SK-N-SH (cell line): ENCODE measurements around the gene ELMOD1. TPM values are rescaled to one million over a fixed set of nuclear protein-coding genes. Genes with fewer than 3 reads are reported as not detected.

Experiments
- CTCF ChIA-PET: fragments of 300-600, 350-600 bp; formaldehyde crosslinking; extraction: SDS; loops from one replicate; lab custom pipeline; 2021; lab: Yijun Ruan, JAX
- POLR2A ChIA-PET: fragments of 350-600 bp; sonication (Branson Sonifier 250); formaldehyde crosslinking; extraction: SDS; loops from one replicate; lab custom pipeline; 2020; ENCODE audit warnings: antibody characterized with exemption, inconsistent platforms; lab: Yijun Ruan, JAX
- DNase-seq: peaks from one replicate; pipeline ENCODE4 v3.0.0; 2012
- H2AFZ ChIP-seq: fragments of 200-600 bp; sonication (generic); 2 replicates; pipeline ENCODE4 v1.8.1; 2016; ENCODE audit warnings: antibody characterized with exemption, mild to moderate bottlenecking, low read depth
- H3F3A ChIP-seq: fragments of 200-600 bp; sonication (generic); replicated peaks from 2 replicates; pipeline ENCODE3; 2016; ENCODE audit warnings: antibody characterized with exemption, mild to moderate bottlenecking; ENCODE audit not compliant: insufficient read depth
- H3K27ac ChIP-seq, 2 experiments: fragments of 200-500 bp in 1 of 2; fragments of 200-600 bp in 1 of 2; sonication (Bioruptor generic) in 1 of 2; sonication (generic), shearing (Covaris generic) in 1 of 2; 2 replicates each; pipeline versions ENCODE4 v1.5.1 to v1.6.1; 2014 to 2016; ENCODE audit warnings: low read depth in 2 of 2, inconsistent platforms in 1 of 2, low read length in 1 of 2, mild to moderate bottlenecking in 1 of 2, mixed read lengths in 1 of 2
- H3K27me3 ChIP-seq: fragments of 200-600 bp; sonication (generic), shearing (Covaris generic); 2 replicates; pipeline ENCODE4 v1.6.1; 2016; ENCODE audit warnings: mixed run types; ENCODE audit not compliant: insufficient read depth
- H3K36me3 ChIP-seq, 2 experiments: fragments of 200-500 bp in 1 of 2; fragments of 200-600 bp in 1 of 2; sonication (Bioruptor generic) in 1 of 2; sonication (generic) in 1 of 2; replicated peaks in 1 of 2; 2 replicates each; pipeline versions ENCODE3 to v1.5.1; 2014 to 2016; ENCODE audit warnings: low read length in 1 of 2, mild to moderate bottlenecking in 1 of 2; ENCODE audit not compliant: insufficient read depth in 2 of 2, control insufficient read depth in 1 of 2
- H3K4me1 ChIP-seq, 2 experiments: fragments of 200-500 bp in 1 of 2; fragments of 200-600 bp in 1 of 2; sonication (Bioruptor generic) in 1 of 2; sonication (generic), shearing (Covaris generic) in 1 of 2; 2 replicates each; pipeline versions ENCODE4 v1.5.1 to v1.6.1; 2014 to 2016; ENCODE audit warnings: low read depth in 1 of 2, low read length in 1 of 2, mixed run types in 1 of 2; ENCODE audit not compliant: insufficient read depth in 2 of 2, control insufficient read depth in 1 of 2
- H3K4me2 ChIP-seq: fragments of 200-600 bp; sonication (generic), shearing (Covaris generic); 2 replicates; pipeline ENCODE4 v1.6.1; 2017; ENCODE audit warnings: mixed run types
- H3K4me3 ChIP-seq, 2 experiments: fragments of 200-500 bp in 1 of 2; fragments of 200-600 bp in 1 of 2; sonication (Bioruptor generic) in 1 of 2; sonication (generic), shearing (Covaris generic) in 1 of 2; 2 replicates each; pipeline versions ENCODE4 v1.5.1 to v1.8.1; 2014 to 2016; ENCODE audit warnings: low read depth in 2 of 2, inconsistent platforms in 1 of 2, low read length in 1 of 2, mild to moderate bottlenecking in 1 of 2, mixed read lengths in 1 of 2, moderate library complexity in 1 of 2
- H3K79me2 ChIP-seq: fragments of 200-600 bp; sonication (generic); 2 replicates; pipeline ENCODE4 v1.8.1; 2017; ENCODE audit warnings: mild to moderate bottlenecking; ENCODE audit not compliant: insufficient read depth
- H3K9ac ChIP-seq: fragments of 200-600 bp; sonication (generic); 2 replicates; pipeline ENCODE4 v1.6.1; 2017; ENCODE audit warnings: mixed run types
- H3K9me2 ChIP-seq: fragments of 200-600 bp; sonication (generic); 2 replicates; pipeline ENCODE4 v1.6.1; 2017; ENCODE audit warnings: mixed run types
- H3K9me3 ChIP-seq: fragments of 200-600 bp; sonication (generic); 2 replicates; pipeline ENCODE4 v1.6.1; 2017; ENCODE audit warnings: mixed run types, mild to moderate bottlenecking, moderate library complexity
- H4K20me1 ChIP-seq: fragments of 200-600 bp; sonication (generic); 2 replicates; pipeline ENCODE4 v1.6.1; 2017; ENCODE audit warnings: mild to moderate bottlenecking, mixed run types; ENCODE audit not compliant: insufficient read depth
- CHD2 ChIP-seq: fragments of 150-350 bp; IDR thresholded peaks from 2 replicates; pipeline ENCODE4 v1.6.1; 2018; ENCODE audit warnings: low read length; ENCODE audit not compliant: partially characterized antibody
- CTCF ChIP-seq: fragments of 200-600 bp; sonication (generic); IDR thresholded peaks from 2 replicates; pipeline ENCODE4 v1.6.1; 2017; ENCODE audit warnings: antibody characterized with exemption, mild to moderate bottlenecking, moderate library complexity
- FOXJ3 ChIP-seq: sonication (generic); formaldehyde crosslinking; IDR thresholded peaks from 2 replicates; pipeline ENCODE4 v1.5.1; 2020; ENCODE audit warnings: mild to moderate bottlenecking, missing genetic modification reagents
- GATA2 ChIP-seq: sonication (generic); formaldehyde crosslinking; IDR thresholded peaks from 2 replicates; pipeline ENCODE4 v1.5.0; 2020; ENCODE audit warnings: mild to moderate bottlenecking, missing genetic modification reagents
- IRF3 ChIP-seq: fragments of 150-350 bp; IDR thresholded peaks from 2 replicates; pipeline ENCODE4 v1.6.1; 2016; ENCODE audit warnings: mild to moderate bottlenecking, low read depth, low read length
- MAX ChIP-seq: IDR thresholded peaks from 2 replicates; pipeline ENCODE4 v1.4.0; 2012; ENCODE audit warnings: low read depth
- MEF2A ChIP-seq: IDR thresholded peaks from 2 replicates; pipeline ENCODE4 v1.4.0; 2012; ENCODE audit warnings: low read depth, borderline replicate concordance
- NFIC ChIP-seq: IDR thresholded peaks from 2 replicates; pipeline ENCODE4 v1.4.0; 2012; ENCODE audit warnings: borderline replicate concordance
- PBX3 ChIP-seq: IDR thresholded peaks from 2 replicates; pipeline ENCODE4; 2012
- POLR2AphosphoS5 ChIP-seq: IDR thresholded peaks from 2 replicates; pipeline ENCODE4 v1.6.1; 2012; ENCODE audit warnings: low read depth, low read length
- RCOR1 ChIP-seq: fragments of 150-350 bp; IDR thresholded peaks from 2 replicates; pipeline ENCODE4 v1.6.1; 2017; ENCODE audit warnings: antibody characterized with exemption, low read length
- REST ChIP-seq: IDR thresholded peaks from 2 replicates; pipeline ENCODE4 v1.6.1; 2012; ENCODE audit warnings: mild to moderate bottlenecking, low read depth, low read length, moderate library complexity
- RFX5 ChIP-seq: IDR thresholded peaks from 2 replicates; pipeline ENCODE4 v1.6.1; 2012; ENCODE audit warnings: mild to moderate bottlenecking, improper control_type of control experiment, low read length
- SIN3A ChIP-seq: IDR thresholded peaks from 2 replicates; pipeline ENCODE4 v1.6.1; 2012; ENCODE audit warnings: low read depth, mild to moderate bottlenecking, low read length, moderate library complexity, borderline replicate concordance
- USF1 ChIP-seq: IDR thresholded peaks from 2 replicates; pipeline ENCODE4 v1.4.0; 2012; ENCODE audit warnings: low read depth, borderline replicate concordance
- YY1 ChIP-seq: IDR thresholded peaks from 2 replicates; pipeline ENCODE4 v1.4.0; 2012; ENCODE audit warnings: low read depth, mild to moderate bottlenecking
- WGBS: methylation state at CpG from one replicate; pipeline ENCODE4 v1.1.6; 2017; ENCODE audit warnings: low lambda C conversion rate; 5-methylcytosine and 5-hydroxymethylcytosine counted together
- polyA plus RNA-seq, 3 experiments: library from polyadenylated mRNA; depleted of rRNA; stranded (reverse); fragments of >200 nt; gene quantifications; 2 replicates each; pipeline ENCODE4 v1.2.3, GENCODE V29; 2012

The ELMOD1 gene
- polyA plus RNA-seq, 1 of the 3 experiments (the other 2 are of a cell fraction) = not detected

- TF ChIP-seq FOXJ3 (CRISPR knock-in tag) (no peak), CTCF (no peak), SIN3A (no peak), GATA2 (CRISPR knock-in tag) (no peak), RCOR1 (no peak), PBX3 (no peak)
Measured at GRCh38 chr11:107711861-107712755, 121.2 kb downstream of the ELMOD1 start, which contains the start of gene SLN (continued).

GRCh38 chr11:107713009-107713408 lies 122.1 kb downstream of the ELMOD1 start:
- CTCF ChIA-PET = interaction anchor here (1.0 to 2.4 kb wide), 2 partner anchors 10 to 28 kb away, joined by 3 to 5 read pairs; no protein-coding TSS in a partner anchor
- Histone ChIP-seq H3K4me3 (no peak overlapping the region), H3F3A (no peaks in the 10 kb centered on the region), H3K9ac (no peak overlapping the region), H3K36me3 (no peaks in the 10 kb centered on the region), H4K20me1 (no peaks in the 10 kb centered on the region), H3K9me2 (no peaks in the 10 kb centered on the region), H3K27me3 (no peaks in the 10 kb centered on the region), H3K4me1 (no peaks in the 10 kb centered on the region), H3K79me2 (no peaks in the 10 kb centered on the region), H2AFZ (no peak overlapping the region), H3K9me3 (no peaks in the 10 kb centered on the region), H3K4me2 (no peak overlapping the region), H3K27ac (no peak overlapping the region)
- POLR2A ChIA-PET = no interaction called here
- 31% methylated on average over 3 of the region's 3 CpGs for WGBS
- DNase-seq = no peak
- TF ChIP-seq MEF2A (no peak), SIN3A (no peak), REST (no peak), RFX5 (no peak), POLR2AphosphoS5 (no peak), CHD2 (no peak), YY1 (no peak), MAX (no peak), NFIC (no peak), GATA2 (CRISPR knock-in tag) (no peak), IRF3 (no peak), USF1 (no peak)
